IPS-18c (cell line): ENCODE data around the gene PRKAR2A.
"Not testable (repeated sequence)": the region's sequence is repeated elsewhere in the genome, so short reads cannot be mapped to it uniquely, and the experiment has no call there.

Experiments
- H3K4me3 ChIP-seq: 2 replicates; pipeline ENCODE4 v1.7.0; 2013; ENCODE audit warnings: low read depth, mild to moderate bottlenecking, low read length, moderate library complexity; ENCODE audit not compliant: insufficient read depth
- H3K9me3 ChIP-seq: one replicate; pipeline ENCODE4 v1.6.1; 2013; ENCODE audit warnings: mild to moderate bottlenecking, low read length, moderate library complexity; ENCODE audit not compliant: control insufficient read depth, insufficient read depth

Gene PRKAR2A

DNA sequence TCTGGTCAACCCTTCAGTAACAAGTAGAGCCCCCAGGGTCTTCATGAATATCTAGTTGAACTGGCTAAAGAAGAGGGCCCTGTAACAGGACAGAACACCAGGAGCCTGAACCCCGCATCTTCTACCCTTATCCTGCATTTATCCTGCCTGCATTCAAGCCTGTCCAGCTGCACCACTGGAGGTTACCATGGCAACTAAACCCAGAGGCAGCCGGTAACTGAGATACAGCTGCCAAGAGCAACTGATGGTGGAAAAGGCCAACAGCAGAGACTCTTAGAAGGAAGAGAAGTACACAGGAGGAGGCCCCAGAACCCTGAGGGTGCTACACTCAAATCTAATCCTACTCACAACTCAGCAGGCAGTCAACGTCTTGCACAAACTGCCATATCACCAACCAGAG lies 3.7 kb upstream of the PRKAR2A start:
- Histone ChIP-seq H3K4me3 (no peak overlapping the region), H3K9me3 (no peaks in the 10 kb centered on the region)

DNA sequence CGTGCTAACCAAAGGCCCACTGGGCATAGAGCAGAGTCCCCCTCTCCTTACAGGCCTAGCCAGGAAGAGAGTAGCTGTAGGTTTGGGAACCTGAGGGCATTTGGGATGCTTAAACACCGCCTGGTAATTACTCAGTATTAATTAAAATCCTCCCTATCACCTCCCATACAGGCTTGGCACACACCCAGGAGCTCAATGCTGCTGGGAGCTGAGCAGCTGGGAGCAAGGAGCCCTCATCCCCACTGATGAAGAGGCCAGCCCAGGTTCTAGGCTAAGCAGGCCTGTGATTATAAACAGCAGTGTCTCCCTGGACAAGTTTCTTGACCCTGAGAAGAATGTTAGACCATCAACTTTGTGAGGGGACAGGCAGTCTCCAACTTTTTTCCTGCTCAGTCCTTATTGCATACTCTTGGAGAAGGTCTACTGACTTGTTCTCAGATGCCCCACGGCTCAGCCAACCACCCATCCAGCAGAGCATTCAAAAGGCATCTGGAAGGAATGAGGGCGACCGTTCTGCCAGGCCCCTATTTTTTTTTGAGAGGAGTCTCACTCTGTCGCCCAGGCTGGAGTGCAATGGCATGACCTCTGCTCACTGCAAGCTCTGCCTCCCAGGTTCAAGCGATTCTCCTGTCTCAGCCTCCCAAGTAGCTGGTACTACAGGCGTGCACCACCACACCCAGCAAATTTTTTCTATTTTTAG lies 1.3 kb upstream of the PRKAR2A start:
- Histone ChIP-seq H3K4me3 (no peak overlapping the region), H3K9me3 (no peaks in the 10 kb centered on the region)

- Histone ChIP-seq H3K9me3 (no peaks in the 10 kb centered on the region), H3K4me3 (peak overlapping the region; percentile 85)
Observed at GRCh38 chr3:48847053-48847503, 596 bp downstream of the PRKAR2A start.

GRCh38 chr3:48845170-48845569 lies 2.5 kb downstream of the PRKAR2A start:
- Histone ChIP-seq H3K4me3 (no peak overlapping the region), H3K9me3 (no peaks in the 10 kb centered on the region)

DNA sequence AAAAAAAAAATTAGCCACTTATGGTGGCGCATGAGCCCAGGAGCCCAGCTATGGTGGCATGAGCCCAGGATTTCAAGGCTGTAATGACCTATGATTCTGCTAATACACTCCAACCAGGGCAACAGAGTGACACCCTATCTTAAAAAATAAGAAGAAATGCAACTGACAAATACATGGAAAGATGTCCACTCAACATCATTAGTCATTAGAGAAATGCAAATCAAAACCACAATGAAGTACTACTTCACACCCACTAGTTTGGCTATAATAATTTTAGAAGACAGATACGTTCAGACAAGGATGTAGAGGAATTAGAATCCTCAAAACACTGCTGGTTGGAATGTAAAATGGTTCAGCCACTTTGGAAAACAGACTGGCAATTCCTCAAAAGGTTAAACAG lies 10.5 kb downstream of the PRKAR2A start:
- Histone ChIP-seq H3K9me3 (no peaks in the 10 kb centered on the region), H3K4me3 (no peak overlapping the region)

- Histone ChIP-seq H3K9me3 (no peaks in the 10 kb centered on the region), H3K4me3 (no peak overlapping the region)
Observed at GRCh38 chr3:48835650-48836366, 11.9 kb downstream of the PRKAR2A start.

GRCh38 chr3:48832684-48833083 lies 15.0 kb downstream of the PRKAR2A start:
- H3K9me3 ChIP-seq, result no peaks in the 10 kb centered on the region

DNA sequence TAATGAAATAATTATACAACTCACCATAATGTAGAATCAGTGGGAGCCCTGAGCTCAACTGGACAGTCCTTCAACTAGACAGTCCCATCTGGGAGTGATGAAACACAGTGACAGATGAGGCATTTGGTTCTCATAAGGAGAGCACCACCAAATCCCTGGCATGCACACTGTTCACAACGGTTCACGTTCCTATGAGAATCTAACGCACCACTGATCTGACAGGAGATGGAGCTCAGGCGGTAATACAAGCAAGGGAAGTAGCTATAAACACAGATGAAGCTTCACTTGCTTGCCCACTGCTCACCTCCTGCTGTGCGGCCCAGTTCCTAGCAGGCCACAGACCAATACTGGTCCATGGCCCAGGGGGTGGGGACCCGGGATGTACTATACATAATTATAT lies 17.0 kb downstream of the PRKAR2A start:
- Histone ChIP-seq H3K4me3 (no peak overlapping the region), H3K9me3 (no peaks in the 10 kb centered on the region)

More at GRCh38 chr3:48832684-48833083, 15.0 kb downstream of the PRKAR2A start:
- H3K4me3 ChIP-seq, result no peak overlapping the region

DNA sequence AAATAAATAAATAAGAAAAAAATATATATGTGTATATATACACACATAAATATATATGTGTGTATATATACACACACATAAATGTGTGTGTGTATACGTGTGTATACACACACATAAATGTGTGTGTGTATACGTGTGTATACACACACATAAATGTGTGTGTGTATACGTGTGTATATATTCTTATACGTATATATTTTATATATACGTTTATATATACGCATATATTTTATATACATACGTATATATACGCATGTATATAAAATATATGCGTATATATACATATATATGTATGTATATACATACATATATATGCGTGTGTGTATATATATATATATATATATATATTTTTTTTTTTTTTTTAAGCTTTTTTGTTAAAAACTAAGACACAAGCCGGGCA lies 18.1 kb downstream of the PRKAR2A start:
- H3K9me3 ChIP-seq, H3K4me3 ChIP-seq: not testable (repeated sequence)

DNA sequence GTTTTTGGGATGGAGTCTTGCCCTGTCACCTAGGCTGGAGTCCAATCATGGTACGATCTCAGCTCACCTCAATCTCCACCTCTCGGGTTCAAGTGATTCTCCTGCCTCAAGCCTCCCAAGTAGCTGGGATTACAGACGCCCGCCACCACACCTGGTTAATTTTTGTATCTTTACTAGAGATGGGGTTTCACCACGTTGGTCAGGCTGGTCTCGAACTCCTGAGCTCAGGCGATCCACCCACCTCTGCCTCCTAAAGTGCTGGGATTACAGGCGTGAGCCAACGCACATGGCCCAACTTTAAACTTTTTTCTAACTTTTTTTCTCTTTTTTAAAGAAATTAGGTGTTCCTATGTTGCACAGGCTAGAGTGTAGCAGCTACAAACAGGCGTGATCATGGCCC lies 19.8 kb downstream of the PRKAR2A start:
- H3K4me3 ChIP-seq, H3K9me3 ChIP-seq: not testable (repeated sequence)

DNA sequence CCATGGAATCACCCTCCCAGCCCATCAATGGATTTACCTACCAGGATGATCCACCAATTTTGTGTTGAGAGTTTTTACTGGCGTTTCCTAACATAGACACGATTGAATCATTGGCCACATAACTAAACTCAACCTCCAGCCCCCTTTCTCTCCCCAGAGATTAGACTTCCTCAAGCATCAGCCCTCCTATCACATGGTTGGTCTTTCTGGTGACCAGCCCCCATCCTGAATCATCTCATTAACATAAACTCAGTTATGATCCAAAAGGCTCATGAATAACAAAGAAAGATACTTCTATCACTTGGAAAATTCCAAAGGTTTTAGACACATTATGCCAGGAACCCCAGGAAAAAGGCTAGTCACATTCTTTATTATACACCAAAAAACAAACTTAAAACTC lies 21.2 kb downstream of the PRKAR2A start:
- no peak overlapping the region for H3K4me3 ChIP-seq

GRCh38 chr3:48820612-48821324 lies 26.9 kb downstream of the PRKAR2A start:
- no peak overlapping the region for H3K4me3 ChIP-seq
- H3K9me3 ChIP-seq, result no peaks in the 10 kb centered on the region

More for the DNA sequence above, 21.2 kb downstream of the PRKAR2A start:
- H3K9me3 ChIP-seq, result no peaks in the 10 kb centered on the region

DNA sequence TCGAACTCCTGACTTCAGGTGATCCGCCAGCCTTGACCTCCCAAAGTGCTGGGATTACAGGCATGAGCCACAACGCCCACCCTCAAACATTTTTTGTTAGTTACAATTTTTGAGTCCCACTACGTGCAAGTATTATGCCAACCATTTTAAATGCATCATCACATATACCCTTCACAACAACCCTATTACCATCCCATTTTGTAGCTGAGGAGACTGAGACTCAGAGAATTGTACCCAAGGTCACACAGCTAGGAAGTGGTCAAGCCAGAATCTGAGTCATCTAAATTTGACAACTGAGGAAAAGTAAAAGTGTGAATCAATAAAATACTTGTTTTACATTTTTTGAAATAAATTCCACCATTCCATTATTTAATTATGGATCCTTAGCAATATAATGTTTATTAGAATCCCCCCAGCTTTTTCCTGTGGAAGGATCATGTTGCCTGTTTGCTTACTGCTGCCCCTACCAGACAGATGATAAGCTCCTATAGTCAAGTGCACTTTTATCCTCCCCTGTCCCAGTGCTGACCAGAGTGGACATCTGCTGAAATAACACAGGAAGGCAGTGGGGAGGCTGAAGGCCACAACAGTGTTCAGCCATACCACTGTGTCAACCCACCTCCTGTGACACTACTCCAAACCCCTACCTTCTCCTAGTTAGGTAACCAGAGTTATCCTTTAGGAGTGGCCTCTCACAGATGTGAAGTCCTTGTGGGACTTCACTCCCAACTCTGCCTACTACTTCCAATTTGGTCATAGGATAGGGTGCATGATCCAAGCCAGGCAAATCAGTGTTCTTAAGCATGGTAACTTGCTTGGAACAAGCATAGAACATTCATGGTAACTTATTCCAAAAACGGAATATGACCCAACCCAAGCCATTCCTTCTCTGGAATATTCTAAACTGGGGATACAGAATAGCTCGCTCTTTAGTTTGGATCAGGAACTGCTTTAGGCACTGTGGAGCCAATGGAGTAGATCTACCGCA lies 28.1 kb downstream of the PRKAR2A start:
- Histone ChIP-seq H3K9me3 (no peaks in the 10 kb centered on the region), H3K4me3 (no peak overlapping the region)

DNA sequence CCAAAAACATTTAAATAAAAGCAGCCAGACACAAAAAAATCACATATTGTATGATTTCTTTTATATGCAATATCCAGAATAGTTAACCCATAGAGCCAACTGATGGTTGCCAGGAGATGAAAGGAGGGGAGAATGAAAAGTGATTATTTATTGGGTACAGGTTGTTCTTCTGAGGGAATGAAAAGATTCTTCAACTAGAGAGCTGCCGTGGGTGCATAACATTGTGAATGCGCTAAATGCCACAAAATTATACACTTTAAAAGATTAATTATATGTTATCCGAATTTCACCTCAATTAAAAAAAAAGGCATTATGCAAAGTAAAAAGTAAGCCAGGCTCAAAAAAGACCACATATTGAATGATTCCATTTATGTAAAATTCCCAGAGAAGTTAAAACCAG lies 36.1 kb downstream of the PRKAR2A start:
- Histone ChIP-seq H3K4me3 (no peak overlapping the region), H3K9me3 (no peaks in the 10 kb centered on the region)

GRCh38 chr3:48804930-48805329 lies 42.7 kb downstream of the PRKAR2A start:
- Histone ChIP-seq H3K4me3 (no peak overlapping the region), H3K9me3 (no peaks in the 10 kb centered on the region)

DNA sequence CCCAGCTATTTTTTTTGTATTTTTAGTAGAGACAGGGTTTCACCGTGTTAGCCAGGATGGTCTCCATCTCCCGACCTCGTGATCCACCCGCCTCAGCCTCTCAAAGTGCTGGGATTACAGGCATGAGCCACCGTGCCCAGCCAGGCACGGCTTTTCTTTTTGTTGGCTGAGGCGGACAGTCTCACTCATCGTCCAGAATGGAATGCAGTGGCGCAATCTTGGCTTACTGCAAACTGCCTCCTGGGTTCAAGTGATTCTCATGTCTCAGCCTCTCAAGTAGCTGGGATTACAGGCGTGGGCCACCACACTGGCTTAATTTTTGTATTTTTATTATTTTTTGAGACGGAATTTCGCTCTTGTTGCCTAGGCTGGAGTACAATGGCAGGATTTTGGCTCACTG lies 46.8 kb downstream of the PRKAR2A start:
- not testable (repeated sequence) for H3K9me3 ChIP-seq, H3K4me3 ChIP-seq

DNA sequence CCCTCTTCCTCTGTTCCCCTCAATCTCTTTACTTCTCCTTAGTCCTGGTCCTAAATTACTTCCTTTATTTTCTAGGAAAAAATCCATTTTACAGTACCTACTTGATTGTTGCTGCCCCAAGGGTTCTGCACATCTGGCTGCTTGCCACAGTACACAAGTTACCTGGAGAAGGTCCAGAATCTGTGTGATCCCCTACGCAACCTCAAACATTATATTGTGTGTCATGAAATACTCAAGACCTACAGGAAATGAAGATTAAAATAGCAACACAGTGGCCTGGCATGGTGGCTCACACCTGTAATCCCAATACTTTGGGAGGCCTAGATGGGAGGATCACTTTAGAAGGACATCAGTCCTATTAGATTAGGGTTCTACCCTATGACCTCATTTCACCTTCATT lies 48.7 kb downstream of the PRKAR2A start:
- Histone ChIP-seq H3K4me3 (no peak overlapping the region), H3K9me3 (no peaks in the 10 kb centered on the region)
